Subcutaneous abdominal adipose tissue (tissue), 5 donors: ENCODE results near the gene NWD2.

Source experiments
- H3K27ac ChIP-seq: one replicate; pipeline ENCODE4 v1.7.0; 2013; ENCODE audit warnings: low read depth, mild to moderate bottlenecking, inconsistent platforms, low read length, moderate library complexity
- H3K27me3 ChIP-seq, 5 donors: one replicate each; pipeline ENCODE4 v1.7.0; 2013; ENCODE audit warnings: low read length in 5 of 5, inconsistent platforms in 1 of 5; ENCODE audit not compliant: control insufficient read depth in 5 of 5, insufficient read depth in 4 of 5
- H3K36me3 ChIP-seq, 5 donors: one replicate each; pipeline ENCODE4 v1.7.0; 2013; ENCODE audit warnings: low read length in 5 of 5; ENCODE audit not compliant: control insufficient read depth in 5 of 5, insufficient read depth in 5 of 5
- H3K4me1 ChIP-seq, 5 donors: one replicate each; pipeline ENCODE4 v1.7.0; 2013; ENCODE audit warnings: low read length in 5 of 5, mild to moderate bottlenecking in 3 of 5, moderate library complexity in 1 of 5; ENCODE audit not compliant: control insufficient read depth in 5 of 5, insufficient read depth in 5 of 5
- H3K4me3 ChIP-seq, 5 donors: one replicate each; pipeline ENCODE4 v1.7.0; 2013; ENCODE audit warnings: low read length in 5 of 5, low read depth in 1 of 5
- H3K9ac ChIP-seq, 5 donors: one replicate each; pipeline ENCODE4 v1.7.0; 2013; ENCODE audit warnings: low read length in 5 of 5, mild to moderate bottlenecking in 4 of 5, moderate library complexity in 3 of 5
- H3K9me3 ChIP-seq, 5 donors: one replicate each; pipeline ENCODE4 v1.7.0; 2013; ENCODE audit warnings: low read length in 5 of 5; ENCODE audit not compliant: control insufficient read depth in 5 of 5
- donor health status: healthy.
- donor health status: healthy.
- donor health status: healthy.
- donor health status: healthy.
- donor health status: healthy.

The NWD2 gene

GRCh38 chr4:37358748-37359147 lies 114.2 kb downstream of the NWD2 start:
- Histone ChIP-seq H3K27me3 (no peaks in the 10 kb centered on the region), H3K4me1 (peaks cover 0 to 6% (median 4%) of the 10 kb centered on the region in 5 donors), H3K27ac (no peak overlapping the region), H3K4me3 (no peak overlapping the region), H3K36me3 (no peaks in the 10 kb centered on the region), H3K9me3 (no peaks in the 10 kb centered on the region), H3K9ac (no peak overlapping the region)

GRCh38 chr4:37359261-37359660 lies 114.7 kb downstream of the NWD2 start:
- Histone ChIP-seq H3K4me3 (no peak overlapping the region), H3K9me3 (no peaks in the 10 kb centered on the region), H3K9ac (no peak overlapping the region), H3K36me3 (no peaks in the 10 kb centered on the region), H3K27me3 (no peaks in the 10 kb centered on the region), H3K4me1 (peaks cover 0 to 6% (median 4%) of the 10 kb centered on the region in 5 donors), H3K27ac (no peak overlapping the region)

GRCh38 chr4:37365888-37366287 lies 121.3 kb downstream of the NWD2 start:
- no peak overlapping the region for H3K27ac ChIP-seq
- no peak overlapping the region for H3K9ac ChIP-seq
- no peaks in the 10 kb centered on the region for H3K36me3 ChIP-seq
- no peaks in the 10 kb centered on the region for H3K27me3 ChIP-seq
- H3K4me1 ChIP-seq: no peaks in the 10 kb centered on the region
- no peaks in the 10 kb centered on the region for H3K9me3 ChIP-seq
- no peak overlapping the region for H3K4me3 ChIP-seq

GRCh38 chr4:37367901-37368300 lies 123.4 kb downstream of the NWD2 start:
- Histone ChIP-seq H3K4me1 (no peaks in the 10 kb centered on the region), H3K36me3 (no peaks in the 10 kb centered on the region), H3K27ac (no peak overlapping the region), H3K27me3 (no peaks in the 10 kb centered on the region), H3K9me3 (no peaks in the 10 kb centered on the region), H3K4me3 (no peak overlapping the region), H3K9ac (no peak overlapping the region)

- H3K36me3 ChIP-seq: no peaks in the 10 kb centered on the region
- H3K27ac ChIP-seq: no peak overlapping the region
- H3K4me3 ChIP-seq: no peak overlapping the region
- H3K4me1 ChIP-seq: no peaks in the 10 kb centered on the region
- no peaks in the 10 kb centered on the region for H3K27me3 ChIP-seq
- no peak overlapping the region for H3K9ac ChIP-seq
- no peaks in the 10 kb centered on the region for H3K9me3 ChIP-seq
These were observed 125.5 kb downstream of the NWD2 start for GRCh38 chr4:37370052-37370451.

- H3K9ac ChIP-seq: no peak overlapping the region
- no peak overlapping the region for H3K27ac ChIP-seq
- H3K36me3 ChIP-seq: no peaks in the 10 kb centered on the region
- peaks cover 0 to 15% (median 3%) of the 10 kb centered on the region in 5 donors for H3K4me1 ChIP-seq
- H3K27me3 ChIP-seq: no peaks in the 10 kb centered on the region
- H3K4me3 ChIP-seq: no peak overlapping the region
- no peaks in the 10 kb centered on the region for H3K9me3 ChIP-seq
These were observed 136.6 kb downstream of the NWD2 start for GRCh38 chr4:37381040-37381668.

- Histone ChIP-seq H3K9me3 (no peaks in the 10 kb centered on the region), H3K4me3 (no peak overlapping the region), H3K27ac (no peak overlapping the region), H3K4me1 (peaks cover 0 to 13% (median 3%) of the 10 kb centered on the region in 5 donors), H3K36me3 (no peaks in the 10 kb centered on the region), H3K27me3 (no peaks in the 10 kb centered on the region), H3K9ac (no peak overlapping the region)
These were observed 139.2 kb downstream of the NWD2 start for GRCh38 chr4:37383579-37384229.

GRCh38 chr4:37385424-37385823 lies 140.9 kb downstream of the NWD2 start:
- H3K4me3 ChIP-seq: no peak overlapping the region
- H3K9ac ChIP-seq: no peak overlapping the region
- H3K36me3 ChIP-seq: no peaks in the 10 kb centered on the region
- peaks cover 0 to 7% (median 3%) of the 10 kb centered on the region in 5 donors for H3K4me1 ChIP-seq
- H3K9me3 ChIP-seq: no peaks in the 10 kb centered on the region
- H3K27ac ChIP-seq: no peak overlapping the region
- H3K27me3 ChIP-seq: no peaks in the 10 kb centered on the region

GRCh38 chr4:37388681-37389365 lies 144.3 kb downstream of the NWD2 start:
- no peaks in the 10 kb centered on the region for H3K27me3 ChIP-seq
- H3K27ac ChIP-seq: no peak overlapping the region
- no peak overlapping the region for H3K9ac ChIP-seq
- peaks cover 0 to 17% (median 7%) of the 10 kb centered on the region in 5 donors for H3K4me1 ChIP-seq
- H3K4me3 ChIP-seq: no peak overlapping the region
- no peaks in the 10 kb centered on the region for H3K9me3 ChIP-seq
- no peaks in the 10 kb centered on the region for H3K36me3 ChIP-seq

GRCh38 chr4:37389366-37389765 lies 144.8 kb downstream of the NWD2 start:
- Histone ChIP-seq H3K9me3 (no peaks in the 10 kb centered on the region), H3K4me1 (peaks cover 0 to 17% (median 7%) of the 10 kb centered on the region in 5 donors), H3K27ac (no peak overlapping the region), H3K27me3 (no peaks in the 10 kb centered on the region), H3K9ac (no peak overlapping the region), H3K4me3 (no peak overlapping the region), H3K36me3 (no peaks in the 10 kb centered on the region)
